HepG2 (cell line): ENCODE measurements around the gene SEC62. TPM values are rescaled to one million over a fixed set of nuclear protein-coding genes. Genes with fewer than 3 reads are reported as not detected.
A peak's percentile ranks its signal among the peaks of the same experiment; 100 is the strongest.

Experiments
- BCLAF1 ChIP-seq: fragments of 450-650 bp; IDR thresholded peaks from 2 replicates; pipeline ENCODE4 v1.6.1; 2017; ENCODE audit warnings: mild to moderate bottlenecking
- CEBPZ ChIP-seq: IDR thresholded peaks from 2 replicates; pipeline ENCODE4 v1.6.1; 2012; ENCODE audit warnings: low read length, improper control_type of control experiment
- GRHL1 ChIP-seq: sonication (generic); formaldehyde crosslinking; conservative IDR thresholded peaks from 2 replicates; pipeline ENCODE4 v1.8.0; 2022; ENCODE audit warnings: missing genetic modification reagents
- MED1 ChIP-seq: sonication (generic); formaldehyde crosslinking; IDR thresholded peaks from 2 replicates; pipeline ENCODE4 v1.4.0; 2020; ENCODE audit warnings: missing genetic modification reagents
- NFYC ChIP-seq: IDR thresholded peaks from 2 replicates; pipeline ENCODE4 v1.6.1; 2016; ENCODE audit warnings: missing genetic modification reagents, missing compliant biosample characterization
- THAP7 ChIP-seq: sonication (generic); formaldehyde crosslinking; IDR thresholded peaks from 2 replicates; pipeline ENCODE4 v1.8.1; 2023; ENCODE audit warnings: mild to moderate bottlenecking, missing genetic modification reagents
- XRCC5 ChIP-seq: fragments of 200-400 bp; formaldehyde crosslinking; optimal IDR thresholded peaks from 2 replicates; pipeline ENCODE3; 2017; ENCODE audit warnings: mild to moderate bottlenecking, low read length
- ZFP62 ChIP-seq: sonication (generic); formaldehyde crosslinking; IDR thresholded peaks from 2 replicates; pipeline ENCODE4 v1.4.0; 2020; ENCODE audit warnings: missing genetic modification reagents
- ZKSCAN5 ChIP-seq: sonication (generic); formaldehyde crosslinking; IDR thresholded peaks from 2 replicates; pipeline ENCODE4 v1.5.1; 2020; ENCODE audit warnings: mild to moderate bottlenecking, missing genetic modification reagents
- ZNF367 ChIP-seq: sonication (generic); formaldehyde crosslinking; IDR thresholded peaks from 2 replicates; pipeline ENCODE4 v1.4.0; 2020; ENCODE audit warnings: missing genetic modification reagents, borderline replicate concordance
- ZNF383 ChIP-seq: sonication (generic); formaldehyde crosslinking; IDR thresholded peaks from 2 replicates; pipeline ENCODE4 v1.4.0; 2020; ENCODE audit warnings: missing genetic modification reagents, mild to moderate bottlenecking, borderline replicate concordance
- ZNF503 ChIP-seq: sonication (generic); formaldehyde crosslinking; IDR thresholded peaks from 2 replicates; pipeline ENCODE4 v1.4.0; 2020; ENCODE audit warnings: missing genetic modification reagents
- ZNF609 ChIP-seq: sonication (generic); formaldehyde crosslinking; IDR thresholded peaks from 2 replicates; pipeline ENCODE4 v1.4.0; 2020; ENCODE audit warnings: mild to moderate bottlenecking, missing genetic modification reagents, borderline replicate concordance
- polyA plus RNA-seq, 8 experiments: library from polyadenylated mRNA; depleted of rRNA in 3 of 8; stranded (reverse) in 7 of 8; unstranded in 1 of 8; fragments of >200 nt; fragmentation: Illumina TruSeq in 4 of 8; extraction: Trizol in 4 of 8; gene quantifications; 2 replicates each; pipeline versions ENCODE4 v1.2.1 to v1.2.3, GENCODE V29; 2011 to 2016; ENCODE audit warnings: low read depth in 4 of 8, missing spikeins in 1 of 8, mixed read lengths in 1 of 8; ENCODE audit not compliant: insufficient read depth in 1 of 8
- total RNA-seq, 5 experiments: library from RNA; depleted of rRNA; stranded (reverse); fragments of >200 nt; fragmentation: Illumina TruSeq; extraction: Trizol; gene quantifications; 2 replicates each; pipeline ENCODE4 v1.2.3, GENCODE V29; 2016; ENCODE audit warnings: low read depth in 1 of 5

The SEC62 gene
- total and polyA plus RNA-seq, 2 of the 13 experiments (the other 11 are each of a cell fraction or from before 2014, with no cell fraction given): 54.0 to 68.7 TPM

GRCh38 chr3:169966428-169966950 lies at the start of gene SEC62 (continued):
- no peak for TF ChIP-seq GRHL1 (CRISPR knock-in tag)
- TF ChIP-seq NFYC (CRISPR knock-in tag): peak; percentile 49
- 0 out of 2 replicates have a peak, but pooled peaks have one; percentile 62 for TF ChIP-seq THAP7 (CRISPR knock-in tag)
- TF ChIP-seq CEBPZ: no peak
- no peak for TF ChIP-seq ZFP62 (CRISPR knock-in tag)
- TF ChIP-seq ZKSCAN5 (CRISPR knock-in tag): no peak
- TF ChIP-seq ZNF367 (CRISPR knock-in tag): no peak
- TF ChIP-seq ZNF383 (CRISPR knock-in tag): 0 out of 2 replicates have a peak, but pooled peaks have one; percentile 11
- TF ChIP-seq MED1: peak; percentile 52
- peak; percentile 84 for TF ChIP-seq XRCC5
- TF ChIP-seq BCLAF1: no peak
- peak; percentile 45; the same call in 1 of the 2 replicates for TF ChIP-seq ZNF503 (CRISPR knock-in tag)
- no peak; the same call in 1 of the 2 replicates for TF ChIP-seq ZNF609
